HEK293 (cell line): ENCODE results near the gene DPH7.

Source experiments
- HIC1 ChIP-seq: fragments of 450-650 bp; formaldehyde crosslinking; IDR thresholded peaks from 2 replicates; pipeline ENCODE4 v1.5.1; 2016; ENCODE audit warnings: missing biosample characterization, missing genetic modification characterization
- KLF10 ChIP-seq: fragments of 450-650 bp; IDR thresholded peaks from 2 replicates; pipeline ENCODE4 v1.5.1; 2018; ENCODE audit warnings: missing biosample characterization, mild to moderate bottlenecking, missing genetic modification characterization
- KLF16 ChIP-seq: fragments of 450-650 bp; formaldehyde crosslinking; IDR thresholded peaks from 2 replicates; pipeline ENCODE4 v1.5.1; 2017; ENCODE audit warnings: missing biosample characterization, missing genetic modification characterization
- KLF17 ChIP-seq: fragments of 450-650 bp; formaldehyde crosslinking; IDR thresholded peaks from 2 replicates; pipeline ENCODE4 v1.5.1; 2016; ENCODE audit warnings: missing biosample characterization, missing genetic modification characterization
- OVOL3 ChIP-seq: fragments of 450-650 bp; formaldehyde crosslinking; IDR thresholded peaks from 2 replicates; pipeline ENCODE4 v1.5.1; 2016; ENCODE audit warnings: missing biosample characterization, missing genetic modification characterization
- PATZ1 ChIP-seq: fragments of 450-650 bp; formaldehyde crosslinking; IDR thresholded peaks from 2 replicates; pipeline ENCODE4 v1.5.1; 2016; ENCODE audit warnings: missing biosample characterization, missing genetic modification characterization
- REPIN1 ChIP-seq: fragments of 450-650 bp; formaldehyde crosslinking; IDR thresholded peaks from 2 replicates; pipeline ENCODE4 v1.5.1; 2017; ENCODE audit warnings: missing biosample characterization, missing genetic modification characterization, low read depth
- SETDB1 ChIP-seq: IDR thresholded peaks from one replicate; pipeline ENCODE4 v1.6.1; 2017; ENCODE audit warnings: mild to moderate bottlenecking, low read length, moderate library complexity, mixed read lengths; ENCODE audit not compliant: insufficient read length
- ZBTB26 ChIP-seq: fragments of 450-650 bp; formaldehyde crosslinking; optimal IDR thresholded peaks from 2 replicates; pipeline ENCODE3; 2016; ENCODE audit warnings: missing biosample characterization, mild to moderate bottlenecking, missing genetic modification characterization
- ZFP41 ChIP-seq: fragments of 450-650 bp; formaldehyde crosslinking; IDR thresholded peaks from 2 replicates; pipeline ENCODE4 v1.5.1; 2016; ENCODE audit warnings: missing biosample characterization, missing genetic modification characterization, borderline replicate concordance
- ZIC2 ChIP-seq: fragments of 450-650 bp; formaldehyde crosslinking; IDR thresholded peaks from 2 replicates; pipeline ENCODE4 v1.5.1; 2016; ENCODE audit warnings: missing biosample characterization, missing genetic modification characterization
- ZNF10 ChIP-seq: fragments of 450-650 bp; formaldehyde crosslinking; IDR thresholded peaks from 2 replicates; pipeline ENCODE4 v1.5.1; 2017; ENCODE audit warnings: missing biosample characterization, missing genetic modification characterization
- ZNF148 ChIP-seq: fragments of 450-650 bp; formaldehyde crosslinking; IDR thresholded peaks from 2 replicates; pipeline ENCODE4 v1.5.0; 2017; ENCODE audit warnings: missing biosample characterization, missing genetic modification characterization, borderline replicate concordance
- ZNF157 ChIP-seq: fragments of 450-650 bp; formaldehyde crosslinking; IDR thresholded peaks from 2 replicates; pipeline ENCODE4 v1.5.1; 2016; ENCODE audit warnings: missing biosample characterization, missing genetic modification characterization
- ZNF394 ChIP-seq: fragments of 450-650 bp; formaldehyde crosslinking; IDR thresholded peaks from 2 replicates; pipeline ENCODE4 v1.5.1; 2016; ENCODE audit warnings: missing biosample characterization, missing genetic modification characterization, mild to moderate bottlenecking, moderate library complexity, borderline replicate concordance
- ZNF398 ChIP-seq: fragments of 450-650 bp; formaldehyde crosslinking; IDR thresholded peaks from 2 replicates; pipeline ENCODE4 v1.5.1; 2017; ENCODE audit warnings: missing biosample characterization, missing genetic modification characterization
- ZNF404 ChIP-seq: fragments of 450-650 bp; formaldehyde crosslinking; IDR thresholded peaks from 2 replicates; pipeline ENCODE4 v1.5.1; 2017; ENCODE audit warnings: missing biosample characterization, missing genetic modification characterization
- ZNF433 ChIP-seq: fragments of 450-650 bp; formaldehyde crosslinking; IDR thresholded peaks from 2 replicates; pipeline ENCODE4 v1.5.1; 2016; ENCODE audit warnings: missing biosample characterization, missing genetic modification characterization, low read depth
- ZNF501 ChIP-seq: fragments of 450-650 bp; formaldehyde crosslinking; IDR thresholded peaks from 2 replicates; pipeline ENCODE4 v1.5.1; 2016; ENCODE audit warnings: missing biosample characterization, missing genetic modification characterization
- ZNF530 ChIP-seq: fragments of 450-650 bp; formaldehyde crosslinking; IDR thresholded peaks from 2 replicates; pipeline ENCODE4 v1.5.1; 2016; ENCODE audit warnings: low read depth, missing biosample characterization, missing genetic modification characterization
- ZNF548 ChIP-seq: fragments of 450-650 bp; formaldehyde crosslinking; IDR thresholded peaks from 2 replicates; pipeline ENCODE4 v1.5.1; 2016; ENCODE audit warnings: missing biosample characterization, missing genetic modification characterization
- ZNF571 ChIP-seq: fragments of 450-650 bp; formaldehyde crosslinking; IDR thresholded peaks from 2 replicates; pipeline ENCODE4 v1.5.0; 2017; ENCODE audit warnings: missing biosample characterization, missing genetic modification characterization
- ZNF600 ChIP-seq: fragments of 450-650 bp; formaldehyde crosslinking; IDR thresholded peaks from 2 replicates; pipeline ENCODE4 v1.5.1; 2016; ENCODE audit warnings: missing biosample characterization, missing genetic modification characterization
- ZNF610 ChIP-seq: fragments of 450-650 bp; formaldehyde crosslinking; IDR thresholded peaks from 2 replicates; pipeline ENCODE4 v1.5.1; 2016; ENCODE audit warnings: missing biosample characterization, missing genetic modification characterization, borderline replicate concordance
- ZNF658 ChIP-seq: fragments of 450-650 bp; formaldehyde crosslinking; IDR thresholded peaks from 2 replicates; pipeline ENCODE4; 2016; ENCODE audit warnings: missing biosample characterization, missing genetic modification characterization
- ZNF670 ChIP-seq: fragments of 450-650 bp; formaldehyde crosslinking; IDR thresholded peaks from 2 replicates; pipeline ENCODE4 v1.5.1; 2016; ENCODE audit warnings: missing biosample characterization, missing genetic modification characterization, low read depth
- ZNF707 ChIP-seq: fragments of 450-650 bp; formaldehyde crosslinking; IDR thresholded peaks from 2 replicates; pipeline ENCODE4 v1.5.1; 2016; ENCODE audit warnings: missing biosample characterization, missing genetic modification characterization
- ZNF776 ChIP-seq: fragments of 450-650 bp; formaldehyde crosslinking; IDR thresholded peaks from 2 replicates; pipeline ENCODE4 v1.5.0; 2017; ENCODE audit warnings: missing biosample characterization, missing genetic modification characterization, borderline replicate concordance
- ZSCAN5A ChIP-seq: fragments of 450-650 bp; formaldehyde crosslinking; IDR thresholded peaks from 2 replicates; pipeline ENCODE4 v1.5.1; 2016; ENCODE audit warnings: missing biosample characterization, missing genetic modification characterization

The DPH7 gene

GRCh38 chr9:137550231-137550621 is 28.5 kb downstream of the DPH7 start, which contains the start of gene PNPLA7 (continued):
- TF ChIP-seq PATZ1 (tag by site-specific recombination) = peak; percentile 92
- no peak for TF ChIP-seq ZNF530
- TF ChIP-seq ZSCAN5A (tag by site-specific recombination) = no peak
- TF ChIP-seq REPIN1 = no peak
- TF ChIP-seq ZNF670 (tag by site-specific recombination) = no peak
- no peak for TF ChIP-seq ZNF610 (tag by site-specific recombination)
- peak; percentile 38 for TF ChIP-seq ZIC2
- TF ChIP-seq ZNF157 (tag by site-specific recombination) = no peak
- no peak for TF ChIP-seq SETDB1
- TF ChIP-seq OVOL3 (tag by site-specific recombination) = no peak
- no peak for TF ChIP-seq ZFP41 (tag by site-specific recombination)
- no peak for TF ChIP-seq ZNF776 (tag by site-specific recombination)
- peak; percentile 77 for TF ChIP-seq ZNF600 (tag by site-specific recombination)
- no peak for TF ChIP-seq ZNF548 (tag by site-specific recombination)
- TF ChIP-seq KLF17 (tag by site-specific recombination) = 0 out of 2 replicates have a peak, but pooled peaks have one; percentile 43
- peak; percentile 66; the same call in 1 of the 2 replicates for TF ChIP-seq HIC1
- TF ChIP-seq ZNF10 = peak; percentile 29; the same call in 1 of the 2 replicates
- TF ChIP-seq ZNF571 (tag by site-specific recombination) = no peak
- no peak for TF ChIP-seq ZNF433 (tag by site-specific recombination)
- no peak for TF ChIP-seq ZNF404 (tag by site-specific recombination)
- peak; percentile 2 for TF ChIP-seq ZBTB26 (tag by site-specific recombination)
- no peak for TF ChIP-seq ZNF707
- peak; percentile 69 for TF ChIP-seq ZNF398
- no peak for TF ChIP-seq ZNF501 (tag by site-specific recombination)
- TF ChIP-seq KLF10 (tag by site-specific recombination) = peak; percentile 59; the same call in 1 of the 2 replicates
- TF ChIP-seq ZNF394 (tag by site-specific recombination) = peak; percentile 79
- TF ChIP-seq KLF16 = peak; percentile 27; the same call in 1 of the 2 replicates
- TF ChIP-seq ZNF148 (tag by site-specific recombination) = no peak
- no peak for TF ChIP-seq ZNF658
